HG03280 (cell line): ENCODE results near the gene SLC35F6.

Source experiments
- ATAC-seq: cut with Tn5 transposase; IDR thresholded peaks from one replicate; pipeline ENCODE4 v1.9.1; 2021; ENCODE audit warnings: mild to moderate bottlenecking, moderate library complexity; ENCODE audit not compliant: unreplicated experiment

Gene SLC35F6, protein sequence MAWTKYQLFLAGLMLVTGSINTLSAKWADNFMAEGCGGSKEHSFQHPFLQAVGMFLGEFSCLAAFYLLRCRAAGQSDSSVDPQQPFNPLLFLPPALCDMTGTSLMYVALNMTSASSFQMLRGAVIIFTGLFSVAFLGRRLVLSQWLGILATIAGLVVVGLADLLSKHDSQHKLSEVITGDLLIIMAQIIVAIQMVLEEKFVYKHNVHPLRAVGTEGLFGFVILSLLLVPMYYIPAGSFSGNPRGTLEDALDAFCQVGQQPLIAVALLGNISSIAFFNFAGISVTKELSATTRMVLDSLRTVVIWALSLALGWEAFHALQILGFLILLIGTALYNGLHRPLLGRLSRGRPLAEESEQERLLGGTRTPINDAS

GRCh38 chr2:26764078-26764887 lies at the start of gene SLC35F6:
Gene SLC35F6, plus strand, starts transcription at chr2:26764284. Its CDS starts 66 bp downstream, at chr2:26764350.
- ATAC-seq, result peak; percentile 84

DNA sequence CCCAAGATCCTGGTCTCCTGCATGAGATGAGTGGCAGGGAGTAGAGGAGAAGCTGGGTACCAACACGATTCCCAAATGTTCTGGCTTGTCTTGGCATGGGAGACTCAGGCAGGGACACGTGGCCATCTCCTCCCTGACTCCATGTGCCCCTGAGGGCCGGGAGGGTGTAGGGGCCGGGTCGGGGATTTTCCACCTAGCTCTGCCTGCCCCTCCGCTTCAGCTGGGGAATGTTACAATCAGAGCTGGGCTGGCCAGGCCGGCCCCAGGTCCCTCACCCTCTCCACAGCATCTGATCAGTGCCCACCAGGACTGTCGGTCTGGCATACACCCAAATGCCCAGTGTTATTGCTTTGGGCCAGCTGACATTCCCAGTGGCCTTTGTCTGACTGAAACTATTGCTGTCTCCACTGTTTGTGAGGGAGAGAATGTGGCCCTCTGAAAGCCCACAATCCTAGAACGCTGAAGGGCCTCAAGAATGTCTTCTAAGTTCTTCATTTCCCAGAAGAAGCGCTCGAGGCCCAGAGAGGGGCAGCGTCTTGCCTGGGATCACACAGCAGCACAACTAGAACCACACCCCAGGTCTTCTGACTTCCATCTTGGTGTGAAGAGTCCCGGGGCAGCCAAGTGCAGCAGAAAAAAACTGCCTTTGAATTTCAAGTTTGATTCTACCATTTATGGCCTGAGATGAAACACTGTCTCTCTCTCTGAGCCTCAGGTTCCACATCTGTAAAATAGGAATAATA lies 48.4 kb upstream of the SLC35F6 start:
- no peak for ATAC-seq

GRCh38 chr2:26716340-26716739 lies 47.7 kb upstream of the SLC35F6 start:
- no peak for ATAC-seq

GRCh38 chr2:26716769-26717168 lies 47.3 kb upstream of the SLC35F6 start:
- ATAC-seq, result no peak

DNA sequence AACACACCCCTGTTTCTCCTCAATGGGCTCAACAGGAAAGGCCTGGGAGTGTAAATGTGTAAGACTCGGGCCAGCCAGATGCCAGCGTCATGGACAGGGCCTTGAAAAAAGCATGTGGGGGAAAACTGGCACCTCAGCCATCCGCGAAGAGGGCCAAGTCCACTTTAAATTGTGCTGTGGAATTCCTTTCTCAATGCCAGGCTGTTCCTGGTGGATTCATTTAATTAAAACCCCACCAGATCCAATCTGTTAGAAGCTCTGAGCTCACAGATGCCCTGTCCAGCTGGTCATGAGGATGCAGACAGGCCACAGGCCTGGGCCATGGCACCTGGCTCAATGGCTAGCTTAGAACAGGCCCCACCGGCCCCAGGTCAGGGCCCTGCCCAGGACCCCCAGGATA lies 46.7 kb upstream of the SLC35F6 start:
- no peak for ATAC-seq

DNA sequence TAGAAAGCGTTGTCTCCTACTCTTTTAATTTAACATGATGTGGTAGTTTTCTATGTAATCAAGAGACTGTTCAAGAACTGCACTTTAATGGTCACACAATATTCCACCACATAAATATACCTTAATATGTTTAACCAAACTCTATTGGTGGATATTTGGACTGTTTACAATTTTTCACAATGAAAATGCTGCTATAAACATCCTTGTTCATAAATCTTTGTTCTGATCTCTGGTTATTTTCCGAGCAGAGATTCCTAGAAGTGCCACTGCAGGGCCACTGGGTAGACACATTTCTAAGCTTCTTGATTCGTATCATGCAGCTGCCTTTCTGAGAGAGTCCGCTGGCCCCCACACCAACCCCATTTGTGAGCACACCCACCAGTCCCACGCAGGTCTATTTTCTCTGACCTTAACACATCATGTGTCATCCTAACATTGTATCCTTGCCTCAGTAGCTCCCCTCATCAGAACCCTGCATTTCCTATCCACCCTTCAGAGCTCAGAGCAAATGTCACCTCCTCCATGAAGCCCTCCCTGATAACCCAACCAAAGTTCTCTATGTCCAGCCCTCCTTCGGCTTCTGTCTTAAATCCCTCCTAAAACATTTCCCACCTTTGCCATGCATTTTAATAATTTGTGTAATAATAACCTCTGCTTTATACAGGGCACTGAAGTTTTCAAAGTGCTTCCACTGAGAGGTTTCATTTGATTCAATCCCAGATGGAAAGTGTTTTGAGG lies 45.0 kb upstream of the SLC35F6 start:
- no peak for ATAC-seq

DNA sequence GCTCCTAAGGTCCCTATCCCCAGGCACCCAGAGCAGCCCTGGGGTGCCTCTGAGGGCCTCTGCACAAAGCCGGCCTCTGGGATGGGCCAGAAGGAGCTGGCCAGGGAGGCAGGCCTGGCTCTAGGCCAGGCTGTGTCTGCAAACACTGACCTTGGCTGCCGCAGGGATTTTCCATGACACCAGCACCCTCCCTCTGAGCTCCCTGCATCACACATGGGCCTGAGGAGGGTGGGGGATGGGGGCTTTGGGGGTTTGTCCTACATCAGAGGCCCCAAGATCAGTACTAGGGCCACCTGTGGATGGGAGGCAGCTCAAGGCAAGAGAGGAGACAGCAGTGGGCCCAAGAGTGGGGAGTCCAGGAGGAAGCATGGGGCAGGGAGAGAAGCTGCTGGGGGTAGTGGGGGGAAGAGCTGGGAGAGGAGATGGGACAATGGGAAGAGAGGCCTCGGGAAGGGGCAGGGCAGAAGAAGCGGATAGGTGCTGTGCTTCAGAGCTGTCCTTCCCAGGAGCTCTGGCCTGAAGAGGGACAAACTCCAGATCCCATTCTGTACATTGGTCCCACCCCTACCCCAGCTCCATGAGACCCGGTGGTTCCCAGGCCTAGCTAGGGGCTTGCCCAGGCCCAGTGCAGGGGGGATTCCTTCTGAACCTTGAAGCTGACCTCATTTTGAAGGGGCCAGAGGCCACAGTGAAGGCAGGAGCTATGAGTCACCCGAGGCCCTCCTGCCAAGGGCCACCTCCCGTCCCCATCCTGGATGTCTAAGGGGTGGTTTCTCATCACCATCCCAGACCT lies 43.6 kb upstream of the SLC35F6 start:
- ATAC-seq, result no peak

DNA sequence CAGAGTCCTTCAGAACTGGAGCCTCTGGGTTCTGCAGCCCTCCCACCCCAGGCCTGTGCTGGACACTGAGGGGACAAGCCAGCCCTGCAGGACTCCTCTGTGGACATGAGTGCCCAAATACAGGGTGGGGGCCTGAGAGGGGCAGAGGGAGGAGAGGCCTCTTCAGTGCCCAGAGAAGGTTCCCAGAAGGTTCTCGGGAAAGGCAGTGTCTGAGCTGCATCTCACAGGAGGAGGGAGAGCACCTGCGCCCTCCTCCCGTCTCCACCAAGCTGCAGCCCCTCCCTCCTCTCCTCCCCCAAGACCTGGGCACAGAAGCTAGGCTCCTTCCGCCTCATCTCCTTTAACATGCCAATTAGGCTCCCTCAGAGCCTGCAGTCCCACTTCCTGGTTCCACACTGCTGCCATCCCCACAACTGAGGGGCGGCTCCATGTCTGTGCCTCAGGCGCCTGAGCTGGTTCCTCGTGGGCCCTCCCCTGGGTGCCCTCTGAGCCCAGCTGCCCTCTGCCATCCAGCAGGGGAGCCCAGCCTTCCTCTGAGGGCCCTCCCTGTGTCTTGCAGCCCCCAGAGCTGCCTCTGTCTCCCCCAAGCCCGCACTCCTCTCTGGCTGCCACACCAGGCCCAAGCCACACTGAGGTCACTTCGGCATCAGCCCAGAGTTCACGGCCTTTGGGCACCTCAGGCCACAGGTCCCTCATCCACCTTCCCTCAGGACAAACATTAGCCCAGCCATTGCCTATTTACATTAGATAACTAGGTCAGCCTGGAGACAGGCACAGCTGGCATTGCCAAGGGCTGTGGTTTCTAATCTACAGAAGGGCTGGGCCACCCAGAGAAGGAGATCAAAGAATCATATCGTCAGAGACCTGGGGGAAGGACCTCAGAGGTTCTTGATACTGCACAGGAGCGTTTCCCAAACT lies 42.7 kb upstream of the SLC35F6 start:
- no peak for ATAC-seq

DNA sequence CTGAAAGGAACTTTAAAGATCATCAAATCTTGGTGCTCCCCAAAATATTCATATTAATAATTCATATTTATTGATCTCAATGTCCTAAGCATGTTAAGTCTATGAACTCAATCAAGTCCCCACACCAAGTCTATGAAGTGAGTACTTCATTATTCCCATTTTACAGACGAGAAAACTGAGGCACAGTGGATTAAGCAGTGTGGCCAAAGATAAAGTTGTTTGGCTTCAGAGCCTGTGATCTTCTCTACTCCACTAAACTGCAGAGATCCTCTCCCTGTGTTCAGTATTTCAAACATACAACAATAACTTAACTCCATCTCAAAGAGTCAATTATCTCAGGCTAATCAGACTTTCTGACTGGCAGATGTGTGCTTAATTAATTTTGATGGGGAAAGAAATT lies 41.8 kb upstream of the SLC35F6 start:
- no peak for ATAC-seq

GRCh38 chr2:26722911-26723310 lies 41.2 kb upstream of the SLC35F6 start:
- ATAC-seq, result no peak

DNA sequence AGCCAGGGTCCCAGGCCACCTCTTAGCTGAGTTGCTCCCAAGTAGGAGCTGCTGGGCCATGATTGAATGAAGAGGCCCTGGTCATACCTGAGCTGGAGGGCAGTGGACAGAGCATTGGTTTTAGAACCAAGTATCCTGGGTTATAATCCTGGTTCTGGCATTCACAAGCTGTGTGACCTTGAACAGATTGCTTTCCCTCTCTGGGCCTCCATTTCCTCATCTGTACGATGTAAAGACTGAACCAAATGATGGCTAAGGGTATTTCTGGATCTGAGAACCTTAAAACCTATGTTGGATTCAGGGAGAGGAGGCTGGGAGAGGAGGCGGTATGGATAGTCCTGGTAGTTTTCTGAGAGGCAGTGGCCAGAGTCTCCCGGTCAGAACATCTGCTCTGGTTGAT lies 40.6 kb upstream of the SLC35F6 start:
- no peak for ATAC-seq

GRCh38 chr2:26723991-26724750 lies 39.9 kb upstream of the SLC35F6 start:
- ATAC-seq, result no peak

DNA sequence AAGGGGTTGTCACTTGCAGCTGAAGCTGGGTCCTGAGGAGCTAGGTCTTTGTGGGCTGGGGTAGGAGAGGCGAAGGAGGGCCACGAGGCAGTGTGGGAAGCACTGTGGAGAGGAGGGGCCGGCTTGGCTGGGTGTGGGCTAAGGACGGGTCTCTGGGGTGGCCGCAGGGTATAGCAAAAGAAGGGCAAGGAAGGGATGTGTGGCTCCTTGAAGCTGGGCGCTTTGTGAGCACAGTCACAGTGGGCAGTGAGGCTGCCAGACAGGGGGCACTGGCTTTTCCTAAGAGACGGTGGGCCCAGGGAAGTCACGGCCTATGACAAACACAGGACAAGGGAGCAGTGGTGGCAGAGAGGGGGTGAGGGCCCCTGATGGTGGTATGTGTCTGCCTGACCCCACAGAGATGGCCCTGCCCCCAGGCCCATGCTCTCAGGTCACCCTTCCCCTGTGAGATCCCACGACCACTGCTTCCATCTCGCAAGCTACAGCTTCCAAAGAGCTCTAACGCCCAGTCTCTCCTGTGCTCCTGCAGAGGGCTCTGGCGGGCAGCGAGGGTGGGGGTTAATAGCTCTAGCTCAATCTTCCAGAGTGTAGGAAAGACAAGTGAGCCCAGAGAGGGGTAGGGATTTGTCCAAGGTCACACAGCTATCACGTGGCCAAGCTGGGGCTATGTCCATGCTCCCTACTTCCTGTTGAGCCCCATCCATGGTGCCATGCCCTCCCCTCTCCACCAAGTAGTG lies 39.1 kb upstream of the SLC35F6 start:
- no peak for ATAC-seq

GRCh38 chr2:26725521-26725820 lies 38.6 kb upstream of the SLC35F6 start:
- ATAC-seq, result no peak

DNA sequence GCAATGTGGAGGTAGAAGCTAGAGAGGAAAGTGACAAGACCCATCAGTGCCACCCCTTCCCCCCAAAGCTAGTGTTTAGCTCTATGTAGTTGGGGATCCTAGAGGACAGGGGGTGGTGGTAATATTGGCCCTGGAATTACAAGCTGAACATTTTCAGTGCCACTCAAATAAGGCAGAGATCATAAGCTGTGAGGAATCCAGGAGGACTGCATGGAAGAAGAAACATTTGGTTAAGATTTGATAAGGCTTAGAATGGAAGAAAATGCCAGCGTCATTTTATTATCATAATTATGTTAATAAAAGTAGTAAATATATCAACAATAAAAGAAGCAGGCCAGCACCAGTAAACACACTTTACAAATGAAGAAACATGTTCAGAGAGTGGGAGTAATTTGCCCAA lies 37.9 kb upstream of the SLC35F6 start:
- ATAC-seq, result no peak

- no peak for ATAC-seq
Measured at GRCh38 chr2:26727641-26728561, 36.2 kb upstream of the SLC35F6 start.

DNA sequence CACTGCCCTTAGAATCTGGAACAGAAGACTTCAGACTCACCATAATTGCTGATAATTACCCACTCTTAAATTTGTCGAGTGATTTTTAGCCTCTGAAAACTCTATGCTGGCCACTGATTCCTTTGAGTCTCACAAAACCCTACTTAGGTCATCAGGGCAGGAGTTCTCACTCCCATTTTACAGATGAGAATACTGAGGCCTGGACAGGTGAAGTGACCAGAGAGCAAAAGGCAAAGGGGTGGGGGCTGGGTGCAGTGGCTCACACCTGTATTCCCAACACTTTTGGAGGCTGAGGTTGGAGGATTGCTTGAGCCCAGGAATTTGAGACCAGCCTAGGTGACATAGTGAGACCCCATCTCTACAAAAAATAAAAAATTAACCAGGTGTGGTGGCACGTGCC lies 34.8 kb upstream of the SLC35F6 start:
- ATAC-seq, result no peak
